GM10248 (cell line): ENCODE results near the gene TPP2.
A peak's percentile ranks its signal among the peaks of the same experiment; 100 is the strongest.

Experiments
- CTCF ChIA-PET: fragments of 300-600 bp; sonication (Branson Sonifier 250); formaldehyde crosslinking; extraction: SDS; loops from one replicate; lab custom pipeline; 2021; ENCODE audit warnings: antibody characterized with exemption; lab: Yijun Ruan, JAX
- POLR2A ChIA-PET: fragments of 350-650 bp; sonication (Branson Sonifier 250); formaldehyde crosslinking; extraction: SDS; loops from one replicate; lab custom pipeline; 2020; ENCODE audit warnings: antibody characterized with exemption; lab: Yijun Ruan, JAX
- DNase-seq: peaks from one replicate; pipeline ENCODE4 v3.0.0; 2012; ENCODE audit errors: extremely low spot score
- TF ChIP-seq, protein P1 (sequence below): IDR thresholded peaks from 2 replicates; pipeline ENCODE4 v1.5.1; 2012; ENCODE audit warnings: mild to moderate bottlenecking, low read depth; ENCODE audit errors: extremely low read depth, missing control alignments, control extremely low read depth

TPP2 gene

DNA sequence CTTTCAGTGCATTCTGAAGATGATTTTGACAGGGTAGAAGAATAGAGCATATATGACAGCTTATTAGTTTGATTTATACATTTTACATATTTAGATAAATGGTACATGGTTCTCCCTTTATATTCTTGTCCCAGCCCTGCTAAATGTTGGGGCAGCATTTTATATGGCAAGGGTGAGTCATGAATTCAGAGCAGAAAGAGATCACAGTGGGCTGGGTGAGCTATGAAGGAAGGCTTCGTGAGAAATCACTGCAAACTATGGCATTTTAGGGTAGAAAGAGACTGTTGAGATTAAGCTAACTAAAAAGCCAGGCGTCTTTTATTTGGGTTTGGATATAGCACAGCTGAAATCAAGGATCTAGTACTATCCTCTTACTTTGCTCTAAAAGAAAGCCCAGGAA lies 122.0 kb downstream of the TPP2 start:
- TF ChIP-seq, protein P1, sequence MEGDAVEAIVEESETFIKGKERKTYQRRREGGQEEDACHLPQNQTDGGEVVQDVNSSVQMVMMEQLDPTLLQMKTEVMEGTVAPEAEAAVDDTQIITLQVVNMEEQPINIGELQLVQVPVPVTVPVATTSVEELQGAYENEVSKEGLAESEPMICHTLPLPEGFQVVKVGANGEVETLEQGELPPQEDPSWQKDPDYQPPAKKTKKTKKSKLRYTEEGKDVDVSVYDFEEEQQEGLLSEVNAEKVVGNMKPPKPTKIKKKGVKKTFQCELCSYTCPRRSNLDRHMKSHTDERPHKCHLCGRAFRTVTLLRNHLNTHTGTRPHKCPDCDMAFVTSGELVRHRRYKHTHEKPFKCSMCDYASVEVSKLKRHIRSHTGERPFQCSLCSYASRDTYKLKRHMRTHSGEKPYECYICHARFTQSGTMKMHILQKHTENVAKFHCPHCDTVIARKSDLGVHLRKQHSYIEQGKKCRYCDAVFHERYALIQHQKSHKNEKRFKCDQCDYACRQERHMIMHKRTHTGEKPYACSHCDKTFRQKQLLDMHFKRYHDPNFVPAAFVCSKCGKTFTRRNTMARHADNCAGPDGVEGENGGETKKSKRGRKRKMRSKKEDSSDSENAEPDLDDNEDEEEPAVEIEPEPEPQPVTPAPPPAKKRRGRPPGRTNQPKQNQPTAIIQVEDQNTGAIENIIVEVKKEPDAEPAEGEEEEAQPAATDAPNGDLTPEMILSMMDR = no peak
- no peak for DNase-seq
- POLR2A ChIA-PET = no interaction called here
- CTCF ChIA-PET = interaction anchor here (0.7 to 1.5 kb wide), 4 partner anchors 9 to 138 kb away, joined by 3 to 4 read pairs (median 3); no protein-coding TSS in a partner anchor

DNA sequence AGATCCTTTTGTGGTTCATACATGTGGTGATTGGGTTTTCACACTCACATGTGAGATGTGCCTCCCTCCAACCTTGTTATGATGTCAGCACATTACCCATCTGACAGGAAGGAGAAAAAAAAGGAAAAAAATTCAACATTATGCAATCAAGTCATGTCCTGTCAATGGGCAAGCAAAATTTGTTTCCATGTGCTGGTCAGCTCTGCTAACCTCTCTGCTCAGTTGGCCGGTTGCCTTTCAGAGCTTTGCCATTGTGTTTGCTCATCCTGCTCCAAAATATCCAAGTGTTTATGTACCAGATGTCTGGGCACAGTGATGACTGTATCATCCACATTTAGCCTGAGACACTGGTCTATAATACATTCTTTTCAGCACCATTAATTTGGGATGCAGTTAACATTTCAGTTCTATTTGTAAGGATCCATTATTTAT lies 125.0 kb downstream of the TPP2 start:
- no peak for DNase-seq
- ChIA-PET POLR2A (no interaction called here), CTCF (interaction anchor here (0.8 to 1.4 kb wide), 3 partner anchors 10 to 142 kb away, joined by 3 to 4 read pairs (median 3); no protein-coding TSS in a partner anchor)
- TF ChIP-seq, protein P1 = no peak

DNA sequence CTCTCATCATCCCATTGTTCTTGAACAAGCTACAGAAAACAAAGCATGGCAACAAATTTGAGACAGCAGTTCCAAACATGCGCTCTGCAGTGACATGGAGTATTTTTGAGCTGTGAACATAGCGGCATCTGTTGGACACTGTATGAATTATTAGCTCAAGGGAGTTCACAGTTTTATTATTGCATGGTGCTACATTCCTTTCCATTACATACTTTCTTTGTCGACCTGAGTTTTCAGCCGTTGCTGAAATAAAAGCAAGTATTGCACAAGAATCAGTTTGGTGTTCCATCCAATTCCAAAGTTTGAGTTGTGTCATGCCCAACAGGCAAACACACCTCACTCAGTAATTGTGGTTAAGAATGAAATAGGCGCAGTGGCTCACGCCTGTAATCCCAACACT lies 128.1 kb downstream of the TPP2 start:
- POLR2A ChIA-PET = no interaction called here
- CTCF ChIA-PET = interaction anchor here (0.7 to 2.9 kb wide), 16 partner anchors 10 to 964 kb away, joined by 3 to 29 read pairs (median 3); no protein-coding TSS in a partner anchor
- TF ChIP-seq, protein P1 = peak; percentile 40
- no peak for DNase-seq

DNA sequence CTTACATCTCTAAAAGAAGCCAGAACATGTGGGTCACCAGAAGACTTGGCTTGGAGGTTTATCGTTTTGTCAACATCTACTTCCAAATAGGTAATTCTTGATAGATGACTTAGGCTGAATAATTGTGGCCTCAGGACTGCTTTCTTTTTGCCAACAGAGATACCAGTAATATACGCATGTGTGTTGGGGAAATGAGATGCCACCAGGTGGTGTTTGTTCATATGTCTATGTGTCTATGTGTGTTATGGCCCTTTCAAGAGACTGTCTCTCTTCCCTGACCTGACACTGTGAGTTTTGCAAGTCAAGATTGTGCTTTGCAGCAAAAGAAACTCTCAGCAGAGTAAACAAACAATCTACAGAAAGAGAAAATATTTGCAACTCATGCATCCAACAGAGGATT lies 129.6 kb downstream of the TPP2 start:
- TF ChIP-seq, protein P1 = no peak
- CTCF ChIA-PET = no interaction called here
- POLR2A ChIA-PET = no interaction called here
- no peak for DNase-seq
